HG03066 (cell line): ENCODE results near the gene PPL.
"Not testable (repeated sequence)": the region's sequence is repeated elsewhere in the genome, so short reads cannot be mapped to it uniquely, and the experiment has no call there.

Source experiments
- ATAC-seq: cut with Tn5 transposase; IDR thresholded peaks from one replicate; pipeline ENCODE4 v1.9.1; 2021; ENCODE audit warnings: low read depth; ENCODE audit not compliant: unreplicated experiment

PPL gene

DNA sequence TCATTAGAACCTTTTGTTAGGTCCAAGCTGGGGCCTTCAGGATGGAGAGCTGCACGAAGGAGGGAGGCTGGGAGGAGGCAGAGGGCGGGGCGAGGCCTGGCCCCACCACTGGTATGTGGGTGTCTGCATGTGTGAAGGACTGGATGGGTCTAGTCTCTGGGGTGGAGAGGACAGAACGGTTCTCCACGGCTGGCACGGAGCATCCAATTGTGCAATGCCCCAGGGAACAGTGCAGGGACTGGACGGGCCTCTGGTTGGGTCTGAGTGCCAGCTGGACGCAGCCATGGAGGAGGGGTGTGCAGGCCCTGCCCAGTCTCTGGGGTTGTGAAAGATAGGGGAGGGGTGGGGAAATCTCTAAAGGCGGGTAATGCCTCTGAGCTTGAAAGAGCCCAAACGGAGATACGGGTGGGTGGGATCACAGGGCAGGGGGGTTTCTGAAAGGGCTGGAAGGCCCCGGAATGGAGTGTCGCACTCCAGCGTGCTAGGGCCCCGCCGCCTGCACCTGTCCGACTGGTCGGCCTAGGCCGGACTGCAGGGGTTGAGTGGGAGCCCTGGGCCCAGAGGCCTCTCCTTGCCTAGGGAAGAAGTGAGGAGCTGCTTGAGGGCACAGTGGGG lies 1.6 kb downstream of the PPL start:
- ATAC-seq: no peak

DNA sequence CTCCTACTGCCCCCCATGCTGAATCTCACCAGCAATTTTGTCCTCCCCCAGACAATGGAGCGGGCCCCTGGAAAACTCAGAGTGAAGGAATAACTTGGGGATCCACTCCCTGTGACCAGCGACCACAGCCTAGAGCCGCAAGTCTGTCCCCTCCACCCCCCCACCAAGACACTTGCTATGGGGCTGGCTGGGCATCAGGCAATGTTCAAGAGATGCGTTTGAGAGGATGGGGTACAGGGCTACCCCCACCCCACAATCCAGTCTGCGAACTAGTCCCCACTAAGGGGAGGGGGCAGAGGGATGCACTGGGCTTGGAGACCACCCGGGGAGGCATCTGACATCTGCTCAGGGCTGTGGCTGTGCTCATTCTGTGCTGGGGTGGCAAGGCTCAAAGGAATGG lies 2.4 kb downstream of the PPL start:
- ATAC-seq: no peak

DNA sequence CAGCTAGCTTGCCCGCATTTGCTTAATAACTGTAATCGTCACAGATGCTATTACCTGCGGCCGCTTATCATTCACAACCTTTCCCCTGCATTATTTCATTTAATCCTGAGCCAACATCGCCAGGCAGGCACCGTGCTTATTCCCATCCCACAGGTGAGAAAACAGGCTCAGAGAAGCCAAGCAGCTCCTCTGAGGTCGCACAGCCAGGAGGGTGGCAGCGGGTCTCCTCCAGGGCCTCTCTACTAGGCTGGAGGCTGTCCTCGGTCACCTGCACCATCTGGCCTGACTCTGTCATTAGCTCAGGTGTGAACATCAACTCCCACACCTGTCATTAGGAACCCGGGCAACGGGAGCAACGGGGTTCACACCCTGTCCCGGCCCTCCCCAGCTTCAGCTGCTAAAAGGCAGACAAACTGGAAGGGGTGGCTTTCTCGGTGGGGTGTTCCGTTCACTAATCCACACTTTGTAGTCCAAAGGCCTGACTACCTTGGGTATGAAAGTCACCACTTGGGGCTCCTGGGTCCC lies 3.0 kb downstream of the PPL start:
- no peak for ATAC-seq

DNA sequence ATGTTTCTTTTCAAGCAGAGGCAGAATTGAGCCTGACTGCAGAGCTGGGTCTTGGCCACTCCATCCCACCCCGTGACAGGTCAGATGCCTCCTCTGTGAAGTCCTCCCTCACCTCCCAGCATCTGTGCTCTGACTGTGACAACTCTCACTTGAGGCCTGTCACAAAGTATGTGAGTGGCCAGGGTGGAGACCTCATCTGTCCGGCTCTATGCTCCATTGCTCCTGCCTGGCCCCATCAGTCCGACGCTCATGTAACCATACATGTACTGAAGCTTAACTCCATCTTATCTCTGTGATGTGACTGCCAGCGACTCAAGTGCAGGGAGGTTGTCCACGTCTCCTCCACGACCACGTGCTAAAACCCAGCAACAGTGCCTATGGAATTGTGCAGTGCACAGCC lies 3.5 kb downstream of the PPL start:
- no peak for ATAC-seq

DNA sequence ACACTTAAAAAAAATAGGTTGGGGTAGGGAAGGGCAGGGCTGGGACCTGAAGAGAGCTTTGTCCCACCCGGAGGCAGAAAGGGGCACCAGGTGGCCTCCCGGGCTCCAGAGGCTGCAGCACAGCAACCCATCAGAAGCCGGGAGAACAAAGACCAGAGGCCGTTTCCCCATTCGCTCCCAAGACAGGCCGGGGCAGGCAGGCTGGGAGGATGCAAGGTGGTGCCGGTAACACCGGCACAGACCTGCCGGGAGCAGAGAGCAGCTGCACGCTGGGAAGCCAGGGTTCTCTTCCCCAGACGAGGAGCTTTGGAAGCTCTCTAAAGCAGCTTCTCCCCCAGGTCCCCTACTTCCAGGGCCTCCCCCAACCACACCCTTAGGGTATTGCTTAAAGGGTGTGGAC lies 5.6 kb downstream of the PPL start:
- no peak for ATAC-seq

DNA sequence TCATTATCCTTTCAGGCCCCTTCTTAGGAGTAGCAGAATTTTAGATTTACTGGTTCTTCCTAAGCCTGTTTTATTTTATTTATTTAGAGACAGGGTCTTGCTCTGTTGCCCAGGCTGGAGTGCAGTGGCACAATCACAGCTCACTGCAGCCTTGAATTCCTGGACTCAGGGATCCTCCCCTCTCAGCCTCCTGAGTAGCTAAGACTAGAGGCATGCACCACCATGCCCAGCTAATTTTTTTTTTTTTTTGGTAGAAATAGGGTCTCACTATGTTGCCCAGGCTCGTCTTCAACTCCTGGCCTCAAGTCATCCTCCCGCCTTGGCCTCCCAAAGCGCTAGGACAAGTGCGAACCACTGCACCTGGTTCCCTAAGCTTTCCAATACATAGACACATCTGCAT lies 7.3 kb downstream of the PPL start:
- ATAC-seq: not testable (repeated sequence)

DNA sequence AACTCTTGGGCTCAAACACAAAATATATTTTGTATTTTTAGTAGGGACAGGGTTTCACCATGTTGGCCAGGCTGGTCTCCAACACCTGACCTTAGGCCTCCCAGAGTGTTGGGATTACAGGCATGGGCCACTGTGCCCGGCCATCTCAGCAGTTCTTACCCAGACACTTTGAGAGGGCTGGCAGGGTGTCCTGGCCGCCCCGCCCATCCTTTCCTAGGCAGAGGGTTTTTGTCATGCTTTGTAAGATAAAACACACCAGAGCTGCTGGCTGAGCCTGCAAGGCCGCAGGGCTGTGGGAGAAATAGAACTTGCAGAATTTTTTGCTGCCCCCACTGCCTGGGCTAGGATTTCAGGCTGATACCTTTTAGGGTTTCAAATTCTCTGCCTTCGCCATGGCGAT lies 8.7 kb downstream of the PPL start:
- ATAC-seq: no peak

DNA sequence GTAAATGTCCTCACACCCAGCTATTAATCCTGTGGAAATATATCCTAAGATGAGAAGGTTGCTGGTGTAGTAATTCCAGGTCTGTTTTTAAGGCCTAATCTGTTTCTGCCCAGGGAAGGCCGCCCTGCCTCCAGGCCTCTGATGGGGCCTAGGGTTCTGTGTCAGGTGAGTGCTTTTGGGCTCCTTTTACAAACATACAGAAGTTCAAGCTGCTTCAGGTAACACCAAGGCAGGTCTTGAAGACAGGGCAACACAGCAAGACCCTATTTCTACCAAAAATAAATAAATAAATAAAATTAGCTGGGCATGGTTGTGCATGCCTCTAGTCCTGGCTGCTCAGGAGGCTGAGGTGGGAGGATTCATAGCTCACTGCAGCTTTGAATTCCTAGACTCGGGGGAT lies 9.3 kb downstream of the PPL start:
- ATAC-seq: no peak

DNA sequence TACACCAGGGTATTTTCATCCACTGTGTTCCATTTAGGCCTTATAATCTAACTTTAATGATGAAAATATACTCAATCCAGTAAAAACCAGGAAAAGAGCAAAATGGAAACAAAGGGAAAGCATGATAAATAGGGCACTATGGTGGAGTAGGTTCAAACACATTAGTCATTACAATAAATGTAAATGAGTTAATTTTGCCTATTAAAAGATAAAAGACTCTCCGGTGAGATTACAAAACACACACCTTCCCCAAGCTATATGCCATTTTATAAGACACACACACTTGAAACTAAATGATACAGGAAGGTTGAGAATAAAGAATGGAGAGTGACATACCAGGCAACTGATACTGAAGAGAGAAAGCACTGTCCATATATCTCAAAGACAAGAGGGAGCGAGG lies 10.0 kb downstream of the PPL start:
- ATAC-seq: no peak

DNA sequence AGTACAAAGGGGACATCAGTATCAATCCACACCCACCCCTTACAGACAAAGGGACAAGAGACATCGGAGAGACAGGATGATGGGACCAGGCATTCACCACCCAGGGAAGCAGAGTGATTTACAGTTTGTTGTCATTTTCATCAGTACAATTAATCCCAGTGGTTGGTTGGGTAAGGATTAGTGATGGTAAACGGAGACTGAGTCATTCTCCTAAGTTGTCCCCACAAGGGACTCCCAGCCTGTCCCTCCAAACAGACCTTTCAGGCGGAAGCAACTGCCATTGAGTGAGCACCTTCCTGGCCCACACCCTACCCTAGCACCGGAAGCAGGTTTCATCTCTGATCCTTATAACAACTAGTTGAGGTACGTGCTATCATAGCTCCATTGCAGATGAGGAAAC lies 11.2 kb downstream of the PPL start:
- no peak for ATAC-seq

DNA sequence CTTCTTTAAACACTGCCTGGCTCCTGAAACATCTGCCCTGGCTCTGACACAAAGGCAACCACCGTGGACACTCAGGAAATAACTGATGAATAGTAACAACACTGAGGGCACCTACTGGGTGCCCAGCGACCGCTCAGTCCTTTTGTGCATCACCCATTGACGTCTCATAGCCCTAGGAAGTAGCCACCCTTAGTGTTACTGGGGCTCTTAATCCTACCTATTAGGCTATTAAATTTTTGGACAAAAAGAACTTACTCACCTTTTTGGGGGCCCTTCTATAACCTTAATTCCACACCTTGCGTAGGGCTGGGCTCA lies 11.7 kb downstream of the PPL start:
- no peak for ATAC-seq

DNA sequence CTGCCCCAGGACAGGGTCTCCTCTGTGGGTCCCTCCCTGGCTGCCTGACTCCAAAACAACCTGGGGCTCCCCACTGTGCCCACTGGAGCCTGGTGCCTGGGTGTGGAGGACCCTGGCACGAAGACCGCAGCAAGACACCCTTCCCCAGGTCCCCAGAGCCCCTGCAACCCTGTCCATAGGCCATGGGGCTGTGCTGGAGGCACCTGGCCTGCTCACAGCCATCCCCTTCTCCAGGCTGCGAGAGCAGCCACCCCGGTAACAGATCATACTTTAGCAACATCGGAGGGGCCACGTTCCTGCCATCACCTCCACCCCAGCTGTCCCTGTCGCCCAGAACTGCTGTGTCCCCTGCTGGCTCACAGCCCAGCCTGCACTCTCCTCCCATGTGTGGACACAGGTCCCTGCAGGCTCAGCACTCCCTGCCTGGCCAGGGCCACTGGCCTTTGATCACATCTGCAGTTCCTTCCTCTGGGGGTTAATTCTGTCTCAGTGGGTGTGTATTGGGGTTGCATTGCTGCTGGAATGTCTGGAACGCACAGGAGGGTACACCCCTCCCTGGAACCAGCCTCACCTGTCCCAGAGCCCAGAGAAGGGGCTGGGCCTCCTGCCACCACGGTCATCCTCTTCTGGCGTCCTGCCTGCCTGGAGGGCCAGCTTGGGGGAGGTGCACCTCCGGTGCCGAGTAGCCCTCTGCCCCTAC lies 12.2 kb downstream of the PPL start:
- no peak for ATAC-seq

DNA sequence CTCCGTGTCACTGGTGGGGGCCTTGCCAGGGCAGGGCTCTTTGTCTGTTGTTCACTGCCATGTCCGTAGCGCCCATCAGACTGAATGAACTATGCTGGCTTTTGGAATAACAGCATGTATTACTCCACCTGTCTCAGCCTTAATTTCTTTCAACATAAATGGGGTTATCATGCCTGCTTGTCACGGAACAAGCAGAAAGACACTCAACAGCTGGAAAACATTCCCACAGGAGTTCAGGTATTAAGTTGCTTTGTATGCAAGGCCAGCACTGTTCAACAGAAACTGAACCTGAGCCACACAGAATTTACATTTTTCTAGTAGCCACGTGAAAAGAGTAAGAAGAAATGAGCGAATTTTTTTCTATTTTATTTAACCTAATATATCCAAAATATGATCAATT lies 13.1 kb downstream of the PPL start:
- ATAC-seq: no peak

DNA sequence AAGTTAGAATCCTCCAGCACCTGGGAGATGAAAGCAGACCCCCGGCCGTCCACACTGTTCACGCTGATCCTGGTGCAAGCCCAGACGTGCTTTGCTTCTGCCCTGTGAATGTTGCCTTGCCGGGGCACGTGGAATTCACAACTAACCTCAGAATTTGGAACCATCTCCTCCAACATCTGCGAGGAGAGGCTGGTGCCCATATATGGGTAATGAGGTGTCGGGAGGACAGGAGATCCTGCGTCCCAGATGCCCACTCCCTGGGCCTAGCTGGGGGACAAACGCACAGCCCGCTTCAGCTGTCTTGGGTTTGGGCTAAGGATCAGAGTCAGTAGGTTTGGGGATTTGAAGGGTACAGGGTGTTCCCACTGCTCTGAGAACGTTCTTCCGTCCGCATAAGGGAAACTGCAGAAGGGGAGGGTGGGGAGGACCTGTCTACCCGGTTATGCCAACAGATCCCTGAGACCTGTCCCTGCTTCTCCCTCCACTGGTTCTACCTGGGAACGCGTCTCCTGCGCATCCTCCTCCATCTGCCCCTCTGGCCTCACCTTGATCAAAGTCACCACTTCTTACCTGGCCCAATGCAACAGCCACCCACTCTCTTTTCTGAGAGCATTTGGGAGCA lies 14.1 kb downstream of the PPL start:
- no peak for ATAC-seq

DNA sequence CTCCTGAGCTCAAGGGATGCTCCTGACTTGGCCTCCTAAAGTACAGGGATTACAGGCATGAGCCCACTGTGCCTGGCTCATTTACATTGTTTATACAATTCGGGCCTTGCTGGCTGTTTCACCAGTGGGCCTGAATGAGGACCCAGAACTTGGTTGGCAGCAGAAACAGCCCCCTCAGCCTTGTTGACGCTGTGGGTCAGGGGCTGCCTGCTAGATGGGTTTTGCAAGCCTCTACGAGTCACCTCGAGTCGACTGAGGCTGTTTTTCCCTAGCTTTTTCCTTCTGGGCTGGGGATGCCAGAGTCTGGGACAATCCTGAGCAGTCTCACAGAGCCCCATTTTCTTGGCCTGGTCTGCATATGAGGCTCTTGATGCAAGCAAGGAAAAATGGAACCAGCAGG lies 16.1 kb downstream of the PPL start:
- no peak for ATAC-seq

DNA sequence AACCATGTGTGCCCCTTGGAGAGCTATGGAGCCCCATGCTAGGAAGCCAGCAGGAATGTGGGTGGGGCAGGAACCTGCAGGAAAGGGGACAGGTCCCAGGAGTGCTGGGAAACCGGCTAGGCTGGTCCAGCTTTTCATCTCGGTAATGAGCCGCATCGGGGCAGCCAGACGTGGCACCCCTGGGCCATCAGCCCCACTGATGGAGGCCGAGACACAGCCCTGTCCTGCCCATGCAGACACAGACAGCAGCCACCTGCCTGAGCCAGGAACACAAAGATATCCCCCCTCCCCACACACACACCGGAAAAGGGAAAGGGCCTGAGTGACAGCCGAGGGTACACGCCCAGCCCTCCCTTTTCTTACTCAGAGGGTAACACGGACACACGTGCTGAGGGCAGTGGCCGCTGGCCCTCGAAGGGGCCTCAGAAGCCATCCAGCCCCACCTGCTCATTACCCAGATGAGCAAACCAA lies 18.1 kb downstream of the PPL start:
- ATAC-seq: no peak

DNA sequence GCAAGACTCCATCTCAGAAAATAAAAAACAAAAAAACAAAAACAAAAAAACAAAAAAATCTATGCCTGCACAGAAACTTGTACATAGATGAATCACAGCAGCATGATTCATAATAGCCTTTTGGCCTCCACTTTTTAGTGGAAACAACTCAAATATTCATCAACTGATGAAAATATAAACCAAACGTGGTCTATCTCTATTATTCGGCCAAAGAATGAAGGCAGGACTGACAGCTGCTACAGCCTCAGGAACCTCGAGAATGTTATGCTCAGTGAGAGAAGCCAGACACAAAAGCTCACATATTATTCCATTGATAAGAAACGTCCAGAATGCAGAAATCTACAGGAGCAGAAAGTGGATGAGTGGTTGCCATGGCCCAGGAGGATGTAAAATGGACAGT lies 19.8 kb downstream of the PPL start:
- no peak for ATAC-seq

DNA sequence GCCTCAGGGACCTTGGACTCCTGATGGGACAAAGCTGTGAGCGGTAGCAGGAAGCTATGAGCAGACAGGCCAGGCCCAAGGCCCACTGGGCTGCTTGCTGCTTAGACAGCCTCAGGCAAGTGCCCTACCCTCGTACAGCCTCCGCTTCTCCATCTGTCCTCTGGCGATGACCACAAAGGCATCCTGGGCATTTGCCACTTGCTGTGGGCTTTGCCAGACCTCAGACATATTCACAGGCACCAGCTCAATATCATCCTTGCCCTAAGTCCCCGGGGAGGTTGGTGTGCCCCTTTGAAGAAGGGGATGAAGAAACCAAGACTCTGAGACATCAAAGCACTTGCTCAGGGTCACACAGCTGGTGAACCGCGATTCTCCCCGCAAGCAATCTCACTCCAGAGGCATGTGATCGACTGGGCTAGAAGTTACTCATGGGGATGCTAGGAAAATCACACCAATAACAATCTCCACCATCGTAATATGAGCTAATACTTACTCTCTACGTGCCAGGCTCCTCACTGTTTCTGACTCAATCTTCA lies 21.7 kb downstream of the PPL start:
- no peak for ATAC-seq

DNA sequence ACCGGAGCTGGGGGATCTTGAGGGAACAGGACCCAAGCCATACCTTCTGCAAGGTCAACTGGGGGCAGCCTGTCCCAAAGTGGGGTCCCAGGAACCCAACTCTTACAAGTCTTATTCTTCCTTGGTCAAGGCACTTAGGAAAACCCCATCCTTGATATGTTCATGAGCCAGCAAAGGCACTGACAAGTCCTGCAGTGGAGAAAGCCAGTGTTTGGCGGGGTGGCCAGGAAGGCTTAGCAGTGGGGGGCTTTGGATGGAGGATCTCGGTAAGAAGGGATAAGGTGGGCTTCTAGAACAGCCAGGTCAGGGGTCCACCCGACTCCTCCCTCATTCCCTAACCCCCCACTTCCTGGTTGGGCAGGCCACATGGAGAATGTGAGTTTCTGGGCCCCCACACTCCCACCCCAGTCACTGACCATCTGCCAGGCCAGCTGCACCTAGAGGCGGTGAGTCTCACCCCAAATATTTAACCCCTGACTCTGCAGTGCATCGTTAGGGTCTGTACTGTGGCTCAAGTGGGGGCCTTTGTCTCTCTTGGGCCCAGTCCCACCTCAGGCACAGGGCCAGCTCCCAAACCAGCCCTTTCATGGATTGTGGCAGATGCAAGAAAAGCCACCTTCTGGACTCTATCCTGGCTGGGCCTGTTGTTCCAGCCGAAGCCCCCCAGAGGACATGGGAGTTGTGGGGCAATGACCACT lies 22.3 kb downstream of the PPL start:
- ATAC-seq: no peak

DNA sequence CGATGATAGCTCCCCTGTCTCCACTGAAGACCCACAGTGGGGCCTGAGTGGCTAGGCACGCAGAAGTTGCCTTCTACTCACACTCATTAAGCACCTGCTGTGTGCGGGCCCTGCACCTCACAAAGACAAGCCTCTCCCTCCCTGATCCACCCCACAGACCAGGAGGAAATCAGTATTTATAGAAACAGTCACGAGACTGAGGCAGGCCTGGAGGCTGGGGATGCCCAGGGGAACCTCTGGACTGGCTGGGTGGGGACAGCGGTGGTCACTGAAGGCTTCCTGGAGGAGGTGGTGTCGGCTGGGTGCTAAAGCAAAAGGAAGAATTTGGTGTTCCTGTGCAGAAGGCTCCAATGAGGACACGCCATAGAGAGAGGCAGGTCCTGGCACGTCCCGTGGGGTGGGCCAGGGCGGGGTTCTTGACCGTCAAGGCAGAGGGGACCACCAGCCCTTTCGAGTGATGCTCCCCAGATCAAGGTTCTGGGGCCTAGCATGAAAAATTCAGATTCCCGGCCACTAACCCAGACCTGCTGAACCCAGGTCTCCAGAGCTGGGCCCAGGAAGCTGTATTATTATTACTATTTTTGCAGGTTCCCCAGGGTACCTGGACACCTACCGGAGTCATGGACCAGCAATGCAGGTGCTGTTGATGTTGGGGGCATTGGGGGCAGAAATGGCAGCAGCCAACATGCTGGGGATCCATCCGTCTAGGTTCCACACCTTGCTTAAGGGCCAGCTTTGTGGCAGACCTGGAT lies 23.0 kb downstream of the PPL start:
- no peak for ATAC-seq
